MM.1S (cell line): ENCODE results near the gene SEC14L2.

Experiments
- DNase-seq: peaks from one replicate; pipeline ENCODE4 v3.0.0-alpha.2; 2015
- H2AFZ ChIP-seq: fragments of 300-600 bp; sonication (generic); 2 replicates; pipeline ENCODE4 v1.6.0; 2016; ENCODE audit warnings: antibody characterized with exemption, low read length
- H3F3A ChIP-seq: fragments of 300-600 bp; sonication (generic); 2 replicates; pipeline ENCODE4 v1.6.1; 2016; ENCODE audit warnings: mild to moderate bottlenecking, antibody characterized with exemption, low read length, moderate library complexity, mixed read lengths; ENCODE audit not compliant: insufficient read depth
- H3K27ac ChIP-seq: fragments of 300-600 bp; sonication (generic); 2 replicates; pipeline ENCODE4 v1.5.1; 2016; ENCODE audit warnings: mild to moderate bottlenecking, low read length
- H3K27me3 ChIP-seq: fragments of 300-600 bp; sonication (generic); replicated peaks from 2 replicates; pipeline ENCODE4 v1.6.0; 2016; ENCODE audit warnings: low read length; ENCODE audit not compliant: insufficient read depth
- H3K36me3 ChIP-seq: fragments of 300-600 bp; sonication (generic); replicated peaks from 2 replicates; pipeline ENCODE4 v1.6.1; 2016; ENCODE audit warnings: mild to moderate bottlenecking, low read length, mixed read lengths; ENCODE audit not compliant: insufficient read depth
- H3K4me1 ChIP-seq: fragments of 300-600 bp; sonication (generic); 2 replicates; pipeline ENCODE4 v1.6.1; 2016; ENCODE audit warnings: low read length, mixed read lengths
- H3K4me2 ChIP-seq: fragments of 300-600 bp; sonication (generic); 2 replicates; pipeline ENCODE4 v1.6.0; 2016; ENCODE audit warnings: low read depth, low read length
- H3K4me3 ChIP-seq: fragments of 300-600 bp; sonication (generic); 2 replicates; pipeline ENCODE4 v1.5.1; 2016; ENCODE audit warnings: low read length, mixed read lengths
- H3K79me2 ChIP-seq: fragments of 300-600 bp; sonication (generic); 2 replicates; pipeline ENCODE4 v1.6.1; 2016; ENCODE audit warnings: mixed run types, low read length, mixed read lengths
- H3K9ac ChIP-seq: fragments of 300-600 bp; sonication (generic); 2 replicates; pipeline ENCODE4 v1.6.1; 2016; ENCODE audit warnings: low read length, mixed read lengths
- H3K9me2 ChIP-seq: fragments of 300-600 bp; sonication (generic); replicated peaks from 2 replicates; pipeline ENCODE4 v1.6.1; 2016; ENCODE audit warnings: mild to moderate bottlenecking, low read length, mixed read lengths; ENCODE audit not compliant: insufficient read depth
- H3K9me3 ChIP-seq: fragments of 300-600 bp; sonication (generic); replicated peaks from 2 replicates; pipeline ENCODE4 v1.6.1; 2016; ENCODE audit warnings: mild to moderate bottlenecking, low read length, mixed read lengths; ENCODE audit not compliant: insufficient read depth
- H4K20me1 ChIP-seq: fragments of 300-600 bp; sonication (generic); 2 replicates; pipeline ENCODE4 v1.6.1; 2016; ENCODE audit warnings: mild to moderate bottlenecking, low read length, moderate library complexity, mixed read lengths; ENCODE audit not compliant: insufficient read depth
- CTCF ChIP-seq: fragments of 300-600 bp; sonication (generic); IDR thresholded peaks from 2 replicates; pipeline ENCODE4 v1.5.1; 2016; ENCODE audit warnings: antibody characterized with exemption, low read length, mixed read lengths
- EZH2 ChIP-seq: fragments of 300-600 bp; sonication (generic); optimal IDR thresholded peaks from 2 replicates; pipeline ENCODE3; 2017; ENCODE audit warnings: low read depth, mild to moderate bottlenecking, antibody characterized with exemption, low read length, mixed read lengths
- EZH2phosphoT487 ChIP-seq: fragments of 300-600 bp; sonication (generic); IDR thresholded peaks from 2 replicates; pipeline ENCODE4 v1.6.1; 2018; ENCODE audit warnings: antibody characterized with exemption, low read length

SEC14L2 gene

GRCh38 chr22:30422481-30423300 lies 25.9 kb downstream of the SEC14L2 start:
- no peak for DNase-seq
- TF ChIP-seq EZH2 (no peak), EZH2phosphoT487 (no peak), CTCF (no peak)
- no peaks in the 10 kb centered on the region for H4K20me1 ChIP-seq
- no peaks in the 10 kb centered on the region for H3K36me3 ChIP-seq
- H3K4me1 ChIP-seq, result peaks cover 20% of the 10 kb centered on the region
- H3F3A ChIP-seq, result peaks cover 19% of the 10 kb centered on the region
- peak overlapping the region; percentile 80 for H2AFZ ChIP-seq
- peaks cover 17% of the 10 kb centered on the region for H3K79me2 ChIP-seq
- H3K4me2 ChIP-seq, result peak overlapping the region; percentile 95
- no peaks in the 10 kb centered on the region for H3K9me3 ChIP-seq
- H3K4me3 ChIP-seq, result peak overlapping the region; percentile 84
- no peaks in the 10 kb centered on the region for H3K27me3 ChIP-seq
- peak overlapping the region; percentile 67; the same call in 1 of the 2 replicates for H3K27ac ChIP-seq
- H3K9ac ChIP-seq, result peak overlapping the region; percentile 89
- no peaks in the 10 kb centered on the region for H3K9me2 ChIP-seq

GRCh38 chr22:30423301-30423958 lies 26.6 kb downstream of the SEC14L2 start:
- peak overlapping the region; percentile 95 for H3K4me2 ChIP-seq
- no peaks in the 10 kb centered on the region for H4K20me1 ChIP-seq
- no peaks in the 10 kb centered on the region for H3K36me3 ChIP-seq
- no peaks in the 10 kb centered on the region for H3K9me3 ChIP-seq
- peak overlapping the region; percentile 80 for H2AFZ ChIP-seq
- peak; percentile 21 for DNase-seq
- H3K27me3 ChIP-seq, result no peaks in the 10 kb centered on the region
- H3F3A ChIP-seq, result peaks cover 19% of the 10 kb centered on the region
- H3K27ac ChIP-seq, result peak overlapping the region; percentile 67; the same call in 1 of the 2 replicates
- H3K9ac ChIP-seq, result peak overlapping the region; percentile 89
- no peaks in the 10 kb centered on the region for H3K9me2 ChIP-seq
- peaks cover 20% of the 10 kb centered on the region for H3K4me1 ChIP-seq
- no peak for TF ChIP-seq EZH2
- TF ChIP-seq EZH2phosphoT487, result no peak
- TF ChIP-seq CTCF, result no peak
- H3K4me3 ChIP-seq, result peak overlapping the region; percentile 84
- peaks cover 17% of the 10 kb centered on the region for H3K79me2 ChIP-seq

- H3K9ac ChIP-seq, result peak overlapping the region; percentile 89; the same call in 1 of the 2 replicates
- peak overlapping the region; percentile 95 for H3K4me2 ChIP-seq
- DNase-seq, result peak; percentile 100
- H3K9me2 ChIP-seq, result no peaks in the 10 kb centered on the region
- peaks cover 19% of the 10 kb centered on the region for H3F3A ChIP-seq
- H3K9me3 ChIP-seq, result no peaks in the 10 kb centered on the region
- no peak for TF ChIP-seq CTCF
- TF ChIP-seq EZH2, result no peak
- TF ChIP-seq EZH2phosphoT487, result no peak
- no peaks in the 10 kb centered on the region for H3K27me3 ChIP-seq
- peaks cover 20% of the 10 kb centered on the region for H3K4me1 ChIP-seq
- peaks cover 17% of the 10 kb centered on the region for H3K79me2 ChIP-seq
- peak overlapping the region; percentile 84 for H3K4me3 ChIP-seq
- H3K36me3 ChIP-seq, result no peaks in the 10 kb centered on the region
- H3K27ac ChIP-seq, result peak overlapping the region; percentile 67; the same call in 1 of the 2 replicates
- H2AFZ ChIP-seq, result peak overlapping the region; percentile 92
- no peaks in the 10 kb centered on the region for H4K20me1 ChIP-seq
Measured at GRCh38 chr22:30423959-30424533, 27.2 kb downstream of the SEC14L2 start.
